Activated CD4-positive, alpha-beta T cell treated with anti-CD3 and anti-CD28 coated beads for 36 hours (primary cell): ENCODE results near the gene TSPAN8. TPM values are rescaled to one million over a fixed set of nuclear protein-coding genes. Genes with fewer than 3 reads are reported as not detected.
"Not testable (repeated sequence)": the region's sequence is repeated elsewhere in the genome, so short reads cannot be mapped to it uniquely, and the experiment has no call there.

Source experiments
- ATAC-seq: fragments of 200-7000 bp; cut with Tn5 transposase; one replicate; pipeline ENCODE4 v1.10.0; 2021; ENCODE audit warnings: mild to moderate bottlenecking, moderate library complexity
- CTCF ChIA-PET: fragments of 350-600 bp; sonication (Branson Sonifier 250); formaldehyde crosslinking; loops from one replicate; lab custom pipeline; 2021; ENCODE audit warnings: antibody characterized with exemption; lab: Charles Lee
- POLR2A ChIA-PET: fragments of 350-600 bp; sonication (Branson Sonifier 250); formaldehyde crosslinking; loops from one replicate; lab custom pipeline; 2021; ENCODE audit warnings: antibody characterized with exemption, inconsistent platforms; lab: Charles Lee
- DNase-seq: peaks from one replicate; pipeline ENCODE4 v3.0.0-alpha.2; 2020
- H3K27ac Mint-ChIP-seq: one replicate; pipeline ENCODE4 v1.8.0; 2021; ENCODE audit warnings: mixed read lengths
- H3K27me3 Mint-ChIP-seq: one replicate; pipeline ENCODE4 v1.8.0; 2021; ENCODE audit warnings: mixed read lengths
- H3K36me3 Mint-ChIP-seq: one replicate; pipeline ENCODE4 v1.8.0; 2021; ENCODE audit warnings: low read depth, mixed read lengths
- H3K4me1 Mint-ChIP-seq: one replicate; pipeline ENCODE4 v1.8.0; 2021; ENCODE audit warnings: mixed read lengths
- H3K4me3 Mint-ChIP-seq: one replicate; pipeline ENCODE4 v1.8.0; 2021; ENCODE audit warnings: mild to moderate bottlenecking, moderate library complexity, mixed read lengths
- H3K9me3 Mint-ChIP-seq: one replicate; pipeline ENCODE4 v1.8.0; 2021; ENCODE audit warnings: low read depth, mixed read lengths
- intact Hi-C, 2 experiments: fragments of 100-400 bp; cut with DNase I in 1 of 2; cut with micrococcal nuclease in 1 of 2; formaldehyde crosslinking; loops; one replicate each; pipeline versions ENCODE4 v1.14.2 to v1.15.1; 2022 to 2024; cut with DNase I, micrococcal nuclease
- total RNA-seq, 2 experiments: library from RNA; stranded (reverse); gene quantifications; one replicate each; pipeline ENCODE4 v1.2.3, GENCODE V29; 2021

The TSPAN8 gene
- total RNA-seq, 2 experiments from 2014 or later, result not detected

DNA sequence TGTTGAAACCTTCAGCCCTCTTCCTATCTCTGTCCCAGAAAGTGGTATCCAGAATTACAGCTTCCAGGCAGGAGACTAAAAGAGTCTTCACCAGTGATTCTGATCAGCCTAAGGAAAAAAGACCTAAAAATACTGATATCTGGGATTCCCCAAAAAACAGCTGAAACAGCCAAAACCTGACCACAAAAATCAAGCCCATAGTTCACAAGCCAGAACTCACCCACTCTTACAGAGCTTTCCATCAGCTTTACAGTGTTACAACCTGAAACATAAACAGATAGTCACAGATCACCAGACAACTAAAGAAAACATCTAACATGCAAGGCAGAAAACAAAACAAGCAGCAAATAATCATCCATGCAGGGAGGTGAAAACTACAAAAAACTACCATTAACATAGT is 26.0 kb upstream of the TSPAN8 start:
- no peak overlapping the region for H3K4me3 Mint-ChIP-seq
- H3K27me3 Mint-ChIP-seq, result no peaks in the 10 kb centered on the region
- no peaks in the 10 kb centered on the region for H3K4me1 Mint-ChIP-seq
- DNase-seq, result no peak
- POLR2A ChIA-PET, result no interaction called here
- no peaks in the 10 kb centered on the region for H3K36me3 Mint-ChIP-seq
- H3K9me3 Mint-ChIP-seq, result no peaks in the 10 kb centered on the region
- H3K27ac Mint-ChIP-seq, result no peak overlapping the region
- ATAC-seq, result no peak
- intact Hi-C loops, result no loop called here
- CTCF ChIA-PET, result interaction anchor here (0.7 kb wide), 1 partner anchor 38 kb away, joined by 3 read pairs; no protein-coding TSS in a partner anchor

DNA sequence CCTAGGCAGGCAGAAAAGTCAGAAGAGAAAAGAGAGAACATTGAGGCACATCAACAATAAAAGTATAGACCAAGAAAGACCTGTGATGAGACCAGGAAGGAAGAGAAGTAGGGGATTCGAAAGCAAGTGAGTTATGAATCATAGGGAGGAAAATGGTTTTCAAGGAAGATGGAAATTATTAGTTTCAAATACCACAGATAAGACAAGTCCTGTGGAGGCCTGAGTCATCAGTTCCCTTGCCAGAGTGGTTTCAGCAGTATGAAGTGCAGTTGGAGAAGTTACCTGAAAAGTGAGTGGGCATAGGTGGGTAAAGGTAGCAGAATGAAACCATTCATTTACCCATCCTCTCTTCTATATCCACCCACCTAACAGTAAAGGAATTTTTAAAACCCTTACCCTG is 25.2 kb upstream of the TSPAN8 start:
- H3K36me3 Mint-ChIP-seq, result no peaks in the 10 kb centered on the region
- intact Hi-C loops, result no loop called here
- POLR2A ChIA-PET, result no interaction called here

DNA sequence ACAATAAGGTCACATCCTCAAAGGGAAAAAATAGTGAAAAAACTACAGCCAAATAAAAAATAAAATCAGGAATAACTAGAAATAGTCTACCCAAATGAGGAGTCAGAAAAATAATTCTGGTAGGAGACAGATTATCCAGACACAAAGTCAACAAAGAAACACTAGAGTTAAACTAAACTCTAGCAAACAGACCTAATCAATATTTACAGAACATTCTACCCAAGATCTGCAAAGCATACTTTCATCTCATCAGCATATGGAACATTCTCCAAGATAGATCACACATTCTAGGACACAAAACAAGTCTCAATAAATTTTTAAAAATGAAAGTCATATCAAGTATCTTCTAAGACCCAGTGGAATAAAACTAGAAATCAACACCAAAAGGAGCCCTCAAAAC is 20.4 kb upstream of the TSPAN8 start:
- ChIA-PET POLR2A (no interaction called here), CTCF (no interaction called here)
- intact Hi-C loops, result no loop called here
- Mint-ChIP-seq H3K9me3 (no peaks in the 10 kb centered on the region), H3K36me3 (no peaks in the 10 kb centered on the region), H3K27me3 (no peaks in the 10 kb centered on the region), H3K27ac (no peak overlapping the region), H3K4me1 (no peaks in the 10 kb centered on the region), H3K4me3 (no peak overlapping the region)
- ATAC-seq, result no peak
- no peak for DNase-seq

More for the DNA sequence above, 25.2 kb upstream of the TSPAN8 start:
- no peaks in the 10 kb centered on the region for H3K4me1 Mint-ChIP-seq
- H3K9me3 Mint-ChIP-seq, result no peaks in the 10 kb centered on the region
- H3K27me3 Mint-ChIP-seq, result no peaks in the 10 kb centered on the region
- H3K4me3 Mint-ChIP-seq, result no peak overlapping the region
- H3K27ac Mint-ChIP-seq, result no peak overlapping the region
- CTCF ChIA-PET, result no interaction called here
- no peak for DNase-seq
- ATAC-seq, result no peak

DNA sequence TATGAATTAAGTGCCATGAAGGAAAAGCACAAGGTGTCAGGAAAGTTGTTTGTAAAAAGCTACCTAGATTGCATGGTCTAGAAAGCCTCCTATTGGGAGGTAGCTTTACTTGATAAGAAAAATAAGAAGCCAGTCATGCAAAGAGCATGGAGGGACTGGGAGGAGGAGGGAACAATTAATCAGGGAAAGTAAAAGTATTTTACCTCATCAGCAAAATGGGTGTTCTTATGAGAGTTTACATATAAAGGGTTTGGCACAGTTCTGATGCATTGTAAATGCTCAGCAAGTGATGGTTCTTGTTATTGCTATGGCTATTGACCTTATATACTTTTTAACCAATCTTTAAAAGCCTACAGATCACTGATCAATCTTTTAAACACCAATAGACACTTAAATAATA is 17.0 kb upstream of the TSPAN8 start:
- no peaks in the 10 kb centered on the region for H3K4me1 Mint-ChIP-seq
- H3K9me3 Mint-ChIP-seq, result no peaks in the 10 kb centered on the region
- no peaks in the 10 kb centered on the region for H3K27me3 Mint-ChIP-seq
- CTCF ChIA-PET, result no interaction called here
- POLR2A ChIA-PET, result no interaction called here
- no peak for DNase-seq
- intact Hi-C loops, result no loop called here
- H3K36me3 Mint-ChIP-seq, result no peaks in the 10 kb centered on the region
- no peak overlapping the region for H3K4me3 Mint-ChIP-seq
- ATAC-seq, result no peak
- no peak overlapping the region for H3K27ac Mint-ChIP-seq

DNA sequence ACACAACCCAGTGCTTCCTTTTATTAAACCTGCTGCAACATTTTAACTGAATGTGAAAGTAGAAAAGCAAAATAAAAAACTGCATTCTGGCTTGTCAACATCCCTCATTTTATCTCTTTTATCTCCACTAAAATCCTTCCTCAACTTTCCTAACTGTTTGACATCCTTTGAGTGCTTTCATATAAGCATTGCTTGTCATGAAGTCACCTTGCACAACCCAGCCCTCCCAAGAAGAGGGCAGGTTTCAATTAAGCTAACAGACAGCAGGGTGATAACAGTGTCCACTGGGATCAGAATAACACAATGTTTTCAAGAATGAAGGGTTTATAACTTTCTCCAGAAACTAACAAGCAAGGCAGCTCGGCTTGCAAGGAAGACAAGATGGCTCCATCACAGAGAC is 16.3 kb upstream of the TSPAN8 start:
- H3K4me3 Mint-ChIP-seq, result no peak overlapping the region
- no peak for ATAC-seq
- H3K9me3 Mint-ChIP-seq, result no peaks in the 10 kb centered on the region
- no peaks in the 10 kb centered on the region for H3K36me3 Mint-ChIP-seq
- no peaks in the 10 kb centered on the region for H3K27me3 Mint-ChIP-seq
- ChIA-PET CTCF (no interaction called here), POLR2A (no interaction called here)
- intact Hi-C loops, result no loop called here
- no peak for DNase-seq
- no peak overlapping the region for H3K27ac Mint-ChIP-seq
- H3K4me1 Mint-ChIP-seq, result no peaks in the 10 kb centered on the region

DNA sequence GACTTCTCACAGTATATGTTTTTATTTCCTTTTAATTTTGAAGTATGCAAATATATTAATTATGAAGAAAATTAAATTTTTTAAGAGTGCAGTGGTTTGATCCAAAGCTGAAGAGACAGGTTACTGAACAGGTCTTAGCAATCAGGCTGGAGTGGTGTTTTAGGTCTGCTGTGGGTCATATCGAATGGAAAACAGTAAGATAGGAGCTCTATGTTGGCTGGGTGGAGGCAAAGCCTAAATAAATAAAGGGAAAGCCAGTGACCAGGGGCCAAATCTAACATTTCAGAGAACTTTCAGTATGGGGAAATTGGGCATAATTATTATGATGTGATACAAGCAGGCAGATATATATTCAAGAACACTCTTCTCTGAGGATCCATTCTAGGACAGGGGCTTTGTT is 12.7 kb upstream of the TSPAN8 start:
- peaks cover 3% of the 10 kb centered on the region for H3K9me3 Mint-ChIP-seq
- POLR2A ChIA-PET, result no interaction called here
- CTCF ChIA-PET, result no interaction called here
- H3K27me3 Mint-ChIP-seq, result no peaks in the 10 kb centered on the region
- no peak for ATAC-seq
- no peak overlapping the region for H3K27ac Mint-ChIP-seq
- H3K4me1 Mint-ChIP-seq, result no peaks in the 10 kb centered on the region
- H3K36me3 Mint-ChIP-seq, result no peaks in the 10 kb centered on the region
- H3K4me3 Mint-ChIP-seq, result no peak overlapping the region
- intact Hi-C loops, result no loop called here
- no peak for DNase-seq

DNA sequence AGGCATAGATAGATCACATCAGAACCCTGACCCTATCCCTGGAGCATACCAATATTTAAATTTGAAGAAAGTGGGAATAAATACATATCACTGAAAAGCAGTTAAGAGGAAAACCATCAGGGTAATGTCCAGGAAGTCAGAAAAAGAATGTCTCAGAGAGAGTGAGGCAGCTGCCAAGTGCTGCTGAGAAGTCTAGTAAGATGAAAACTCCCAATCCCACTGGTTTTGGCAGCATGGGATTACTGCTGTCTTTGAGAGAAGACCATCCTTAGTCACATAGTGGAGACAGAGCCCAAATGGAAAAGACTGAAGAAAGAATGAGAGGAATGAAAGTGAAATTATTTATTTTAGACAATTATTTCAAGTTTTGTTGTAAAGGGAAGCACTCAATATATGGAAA is 11.5 kb upstream of the TSPAN8 start:
- Mint-ChIP-seq H3K36me3 (no peaks in the 10 kb centered on the region), H3K27ac (no peak overlapping the region), H3K9me3 (peaks cover 3% of the 10 kb centered on the region), H3K4me1 (no peaks in the 10 kb centered on the region), H3K4me3 (no peak overlapping the region), H3K27me3 (no peaks in the 10 kb centered on the region)
- POLR2A ChIA-PET, result no interaction called here
- intact Hi-C loops, result no loop called here
- ATAC-seq (no peak), DNase-seq (no peak)
- CTCF ChIA-PET, result no interaction called here

DNA sequence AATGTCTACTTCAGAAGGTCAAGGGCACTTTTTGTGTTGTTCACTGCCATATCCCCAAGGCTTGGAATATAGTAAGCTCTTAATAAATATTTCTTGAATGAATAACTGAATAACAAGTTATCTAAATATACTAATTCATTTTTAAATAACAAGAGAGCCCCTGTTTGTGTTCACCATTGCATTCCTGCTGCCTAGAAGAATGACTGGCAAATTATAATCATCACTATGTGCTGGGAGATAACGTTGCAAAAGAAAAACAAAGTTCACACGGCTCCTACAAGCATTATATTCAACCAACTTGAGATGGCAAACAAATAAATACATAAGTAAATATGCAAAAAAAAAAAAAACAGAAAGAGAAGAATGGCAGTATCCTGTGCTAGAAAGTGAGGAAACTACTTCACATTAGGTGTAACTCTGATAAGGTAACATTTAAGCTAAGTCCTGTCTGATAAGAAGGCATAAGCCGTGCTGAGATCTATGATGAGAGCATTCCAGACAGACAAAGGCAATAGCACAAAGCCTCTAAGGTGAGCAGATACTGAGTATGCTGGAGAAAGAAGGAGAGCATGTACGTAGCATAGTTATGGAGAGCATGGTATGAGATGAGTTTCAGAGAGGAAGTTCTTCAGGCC is 9.2 kb upstream of the TSPAN8 start:
- intact Hi-C loops, result no loop called here
- DNase-seq, result no peak
- Mint-ChIP-seq H3K4me1 (no peaks in the 10 kb centered on the region), H3K4me3 (no peak overlapping the region), H3K27me3 (no peaks in the 10 kb centered on the region), H3K36me3 (no peaks in the 10 kb centered on the region), H3K27ac (no peak overlapping the region), H3K9me3 (peaks cover 3% of the 10 kb centered on the region)
- POLR2A ChIA-PET, result no interaction called here
- CTCF ChIA-PET, result no interaction called here
- ATAC-seq, result no peak

DNA sequence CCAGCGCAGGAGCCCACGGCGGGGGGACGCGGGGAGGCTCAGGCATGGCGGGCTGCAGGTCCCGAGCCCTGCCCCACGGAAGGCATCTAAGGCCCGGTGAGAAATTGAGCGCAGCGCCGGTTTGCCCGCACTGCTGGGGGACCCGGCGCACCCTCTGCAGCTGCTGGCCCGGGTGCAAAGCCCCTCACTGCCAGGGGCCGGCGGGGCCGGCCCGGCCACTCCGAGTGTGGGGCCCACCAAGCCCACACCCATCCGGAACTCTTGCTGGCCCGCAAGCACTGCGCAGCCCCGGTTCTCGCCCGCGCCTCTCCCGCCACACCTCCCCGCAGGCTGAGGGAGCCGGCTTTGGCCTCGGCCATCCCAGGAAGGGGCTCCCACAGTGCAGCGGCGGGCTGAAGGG is 8.5 kb upstream of the TSPAN8 start:
- no peaks in the 10 kb centered on the region for H3K4me1 Mint-ChIP-seq
- peaks cover 3% of the 10 kb centered on the region for H3K9me3 Mint-ChIP-seq
- CTCF ChIA-PET, result no interaction called here
- intact Hi-C loops, result no loop called here
- POLR2A ChIA-PET, result no interaction called here
- ATAC-seq (no peak), DNase-seq (no peak)
- H3K4me3 Mint-ChIP-seq, result no peak overlapping the region
- H3K27me3 Mint-ChIP-seq, result no peaks in the 10 kb centered on the region
- H3K36me3 Mint-ChIP-seq, result no peaks in the 10 kb centered on the region
- H3K27ac Mint-ChIP-seq, result no peak overlapping the region

DNA sequence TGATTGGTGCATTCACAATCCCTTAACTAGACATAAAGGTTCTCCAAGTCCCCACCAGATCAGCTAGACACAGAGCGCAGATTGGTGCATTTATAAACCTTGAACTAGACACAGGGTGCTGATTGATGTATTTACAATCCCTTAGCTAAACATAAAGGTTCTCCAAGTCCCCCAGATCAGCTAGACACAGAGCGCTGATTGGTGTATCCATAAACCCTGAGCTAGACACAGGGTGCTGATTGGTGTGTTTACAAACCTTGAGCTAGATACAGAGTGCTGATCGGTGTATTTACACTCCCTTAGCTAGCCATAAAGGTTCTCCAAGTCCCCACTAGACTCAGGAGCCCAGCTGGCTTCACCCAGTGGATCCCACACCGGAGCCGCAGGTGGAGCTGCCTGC is 8.0 kb upstream of the TSPAN8 start:
- H3K36me3 Mint-ChIP-seq, intact Hi-C loops, H3K9me3 Mint-ChIP-seq, H3K4me1 Mint-ChIP-seq, H3K27ac Mint-ChIP-seq, DNase-seq, ATAC-seq, POLR2A ChIA-PET, H3K4me3 Mint-ChIP-seq, H3K27me3 Mint-ChIP-seq: not testable (repeated sequence)
- CTCF ChIA-PET, result interaction anchor here (0.7 kb wide), 1 partner anchor 767 kb away, joined by 5 read pairs; no protein-coding TSS in a partner anchor

DNA sequence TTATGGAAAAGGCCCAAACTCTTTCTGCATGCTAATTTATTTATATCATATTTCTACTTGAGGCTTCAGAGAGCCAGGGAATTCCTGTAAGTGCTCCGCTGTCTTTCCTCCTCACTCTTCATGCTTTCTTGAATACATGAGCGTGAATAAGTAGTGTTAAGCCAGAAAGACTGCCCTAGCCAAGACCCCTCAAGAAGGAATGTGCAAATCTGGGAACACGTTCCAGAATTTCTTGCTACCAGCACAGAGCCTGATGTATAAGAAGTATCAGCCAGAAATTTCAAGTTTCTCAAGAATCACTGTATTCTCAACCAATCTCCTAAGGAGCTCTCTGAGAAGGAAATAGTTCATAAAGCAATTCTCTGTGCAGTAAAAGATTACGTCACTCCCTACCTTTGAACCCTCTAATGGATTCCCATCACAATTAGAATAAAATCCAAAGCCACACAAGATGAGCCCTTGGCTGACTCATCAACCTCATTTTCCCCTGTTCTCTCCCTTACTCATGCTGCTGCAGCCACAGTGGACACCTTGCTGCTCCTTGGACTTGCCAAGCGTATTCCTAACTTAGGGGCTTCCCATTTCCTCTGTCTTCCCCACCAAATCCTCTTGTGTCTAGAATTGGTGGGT is 6.9 kb upstream of the TSPAN8 start:
- H3K27me3 Mint-ChIP-seq, result no peaks in the 10 kb centered on the region
- no peak overlapping the region for H3K27ac Mint-ChIP-seq
- CTCF ChIA-PET, result no interaction called here
- H3K4me1 Mint-ChIP-seq, result no peaks in the 10 kb centered on the region
- intact Hi-C loops, result no loop called here
- POLR2A ChIA-PET, result no interaction called here
- DNase-seq, result no peak
- no peaks in the 10 kb centered on the region for H3K36me3 Mint-ChIP-seq
- no peak overlapping the region for H3K4me3 Mint-ChIP-seq
- no peak for ATAC-seq
- H3K9me3 Mint-ChIP-seq, result peaks cover 3% of the 10 kb centered on the region

DNA sequence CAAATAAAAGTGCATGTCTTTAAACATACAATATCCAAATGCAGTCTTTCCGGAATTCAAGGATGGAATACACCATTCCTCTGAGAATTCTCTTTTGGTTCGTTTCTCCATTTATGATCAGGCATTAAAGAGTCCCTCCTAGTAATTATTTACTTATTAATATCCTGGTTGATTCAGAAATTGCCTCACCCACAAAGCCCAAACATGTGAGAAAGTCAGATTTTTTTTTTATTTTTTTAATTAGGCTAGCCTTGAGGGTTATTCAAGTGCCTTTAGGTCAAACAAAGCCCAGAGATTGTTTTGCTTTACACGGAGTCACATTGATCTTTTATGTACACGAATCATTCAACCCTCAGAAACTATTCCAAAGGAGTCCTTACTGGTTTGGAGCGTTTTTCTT is 6.4 kb upstream of the TSPAN8 start:
- POLR2A ChIA-PET, result no interaction called here
- no peaks in the 10 kb centered on the region for H3K36me3 Mint-ChIP-seq

More for the DNA sequence above, 6.4 kb upstream of the TSPAN8 start:
- CTCF ChIA-PET, result no interaction called here
- peaks cover 3% of the 10 kb centered on the region for H3K9me3 Mint-ChIP-seq
- no peaks in the 10 kb centered on the region for H3K27me3 Mint-ChIP-seq
- H3K4me3 Mint-ChIP-seq, result no peak overlapping the region
- H3K27ac Mint-ChIP-seq, result no peak overlapping the region
- DNase-seq (no peak), ATAC-seq (no peak)
- intact Hi-C loops, result no loop called here
- H3K4me1 Mint-ChIP-seq, result no peaks in the 10 kb centered on the region
